Activated CD8-positive, alpha-beta T cell treated with anti-CD3 and anti-CD28 coated beads for 36 hours (primary cell): ENCODE results near the gene ACTG2. TPM values are rescaled to one million over a fixed set of nuclear protein-coding genes. Genes with fewer than 3 reads are reported as not detected.

Source experiments
- ATAC-seq: fragments of 200-7000 bp; cut with Tn5 transposase; one replicate; pipeline ENCODE4 v1.10.0; 2021; ENCODE audit warnings: mild to moderate bottlenecking, moderate library complexity
- CTCF ChIA-PET: fragments of 350-600 bp; sonication (Branson Sonifier 250); formaldehyde crosslinking; loops from one replicate; lab custom pipeline; 2021; ENCODE audit warnings: antibody characterized with exemption; lab: Charles Lee
- POLR2A ChIA-PET: fragments of 350-600 bp; sonication (Branson Sonifier 250); formaldehyde crosslinking; loops from one replicate; lab custom pipeline; 2021; ENCODE audit warnings: antibody characterized with exemption; lab: Charles Lee
- DNase-seq: peaks from one replicate; pipeline ENCODE4 v3.0.0-alpha.2; 2020
- H3K27ac Mint-ChIP-seq: one replicate; pipeline ENCODE4 v1.8.0; 2021; ENCODE audit warnings: mild to moderate bottlenecking, mixed read lengths
- H3K27me3 Mint-ChIP-seq: one replicate; pipeline ENCODE4 v1.8.0; 2021; ENCODE audit warnings: mixed read lengths
- H3K36me3 Mint-ChIP-seq: one replicate; pipeline ENCODE4 v1.8.0; 2021; ENCODE audit warnings: low read depth, mixed read lengths
- H3K4me1 Mint-ChIP-seq: one replicate; pipeline ENCODE4 v1.8.0; 2021; ENCODE audit warnings: low read depth, mixed read lengths
- H3K4me3 Mint-ChIP-seq: one replicate; pipeline ENCODE4 v1.8.0; 2021; ENCODE audit warnings: mild to moderate bottlenecking, moderate library complexity, mixed read lengths
- H3K9me3 Mint-ChIP-seq: one replicate; pipeline ENCODE4 v1.8.0; 2021; ENCODE audit warnings: mixed read lengths
- CTCF ChIP-seq: fragments of 200-600 bp; IDR thresholded peaks from one replicate; pipeline ENCODE4 v1.8.0; 2022; ENCODE audit warnings: antibody characterized with exemption, mild to moderate bottlenecking
- intact Hi-C: fragments of 100-400 bp; cut with micrococcal nuclease; formaldehyde crosslinking; loops from one replicate; pipeline ENCODE4 v1.10.0; 2022
- total RNA-seq, 2 experiments: library from RNA; stranded (reverse); gene quantifications; one replicate each; pipeline ENCODE4 v1.2.3, GENCODE V29; 2021

The ACTG2 gene
- total RNA-seq: under 1 TPM; 0.11 to 0.27 TPM

GRCh38 chr2:73892631-73893329 lies at the start of gene ACTG2:
ACTG2 (plus strand) TSS chr2:73893008; CDS start chr2:73901312, 8,304 bp downstream.
- ChIA-PET POLR2A (interaction anchor here (0.7 to 1.5 kb wide), 3 partner anchors 34 to 255 kb away, joined by 3 read pairs; partner anchors contain the start of gene BOLA3), CTCF (interaction anchor here (1.7 kb wide), 1 partner anchor 69 kb away, joined by 6 read pairs; no protein-coding TSS in a partner anchor)
- Mint-ChIP-seq H3K27me3 (no peaks in the 10 kb centered on the region), H3K27ac (no peak within 1 kb of the TSS), H3K4me3 (no peak within 1 kb of the TSS), H3K9me3 (no peaks in the 10 kb centered on the region), H3K36me3 (no peaks in the 10 kb centered on the region), H3K4me1 (peaks cover 37% of the 10 kb centered on the region)
- no peak for TF ChIP-seq CTCF
- no peak for ATAC-seq
- intact Hi-C loops: no loop called here
- DNase-seq: no peak

- ATAC-seq: no peak
Observed at GRCh38 chr2:73844087-73844486, 48.7 kb upstream of the ACTG2 start.

DNA sequence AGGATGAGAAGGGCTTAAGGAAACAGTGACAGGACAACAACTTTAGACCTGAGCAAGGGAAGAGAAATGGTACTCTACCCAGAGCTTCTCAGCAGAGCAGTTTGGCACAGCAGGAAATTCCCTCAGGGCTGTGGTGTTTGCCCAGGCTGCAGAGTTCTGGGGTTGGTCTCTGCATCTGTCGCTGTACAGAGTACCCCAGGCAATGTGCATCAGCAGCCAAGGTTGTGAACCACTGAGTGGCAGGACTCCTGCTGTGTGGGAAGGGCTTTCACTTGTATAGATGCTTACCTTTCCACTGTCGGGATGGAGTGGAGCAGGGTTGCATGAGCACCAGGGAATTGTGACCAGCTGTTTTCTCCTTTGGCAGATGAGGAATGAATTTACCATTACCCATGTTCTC lies 42.8 kb upstream of the ACTG2 start:
- TF ChIP-seq CTCF: no peak
- POLR2A ChIA-PET: no interaction called here
- ATAC-seq (no peak), DNase-seq (no peak)
- intact Hi-C loops: no loop called here
- H3K27ac Mint-ChIP-seq: no peak overlapping the region
- H3K27me3 Mint-ChIP-seq: no peaks in the 10 kb centered on the region
- peaks cover 5% of the 10 kb centered on the region for H3K4me1 Mint-ChIP-seq
- CTCF ChIA-PET: no interaction called here
- no peak overlapping the region for H3K4me3 Mint-ChIP-seq
- peaks cover 45% of the 10 kb centered on the region for H3K36me3 Mint-ChIP-seq
- H3K9me3 Mint-ChIP-seq: no peaks in the 10 kb centered on the region

More at GRCh38 chr2:73844087-73844486, 48.7 kb upstream of the ACTG2 start:
- no peak overlapping the region for H3K4me3 Mint-ChIP-seq
- ChIA-PET CTCF (interaction anchor here (0.6 to 2.1 kb wide), 7 partner anchors 13 to 491 kb away, joined by 3 to 11 read pairs (median 3); partner anchors contain the start of gene BOLA3), POLR2A (no interaction called here)
- intact Hi-C loops: no loop called here
- DNase-seq: no peak
- no peaks in the 10 kb centered on the region for H3K27me3 Mint-ChIP-seq
- H3K27ac Mint-ChIP-seq: no peak overlapping the region
- H3K36me3 Mint-ChIP-seq: peaks cover 46% of the 10 kb centered on the region
- peaks cover 11% of the 10 kb centered on the region for H3K4me1 Mint-ChIP-seq
- no peak for TF ChIP-seq CTCF
- no peaks in the 10 kb centered on the region for H3K9me3 Mint-ChIP-seq

DNA sequence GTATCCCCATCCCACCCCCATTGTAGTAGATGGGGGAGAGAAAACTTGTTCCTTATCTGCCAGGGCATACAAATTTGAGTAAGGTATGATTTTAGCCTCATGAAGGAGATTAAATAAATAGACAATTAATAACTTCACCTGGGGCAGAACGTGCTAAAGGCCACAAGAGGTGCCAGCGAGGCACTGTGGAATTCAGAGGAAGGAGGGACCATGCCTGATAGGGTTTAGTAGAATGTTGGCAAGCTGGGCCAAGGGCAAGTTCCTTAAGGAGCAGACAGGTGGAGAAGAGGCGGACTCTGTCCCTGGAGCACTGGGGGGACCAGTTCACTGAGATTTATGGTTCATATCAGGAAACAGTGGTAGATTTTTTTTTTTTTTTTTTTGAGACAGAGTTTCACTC lies 41.5 kb upstream of the ACTG2 start:
- Mint-ChIP-seq H3K27me3 (no peaks in the 10 kb centered on the region), H3K9me3 (no peaks in the 10 kb centered on the region), H3K27ac (no peak overlapping the region), H3K4me1 (peaks cover 13% of the 10 kb centered on the region), H3K4me3 (no peak overlapping the region), H3K36me3 (peaks cover 35% of the 10 kb centered on the region)
- DNase-seq (peak; percentile 21), ATAC-seq (peak; percentile 48)
- CTCF ChIA-PET: interaction anchor here (1.2 kb wide), 1 partner anchor 23 kb away, joined by 3 read pairs; the partner anchor contains the start of gene STAMBP
- intact Hi-C loops: no loop called here
- peak; percentile 17 for TF ChIP-seq CTCF
- POLR2A ChIA-PET: no interaction called here

DNA sequence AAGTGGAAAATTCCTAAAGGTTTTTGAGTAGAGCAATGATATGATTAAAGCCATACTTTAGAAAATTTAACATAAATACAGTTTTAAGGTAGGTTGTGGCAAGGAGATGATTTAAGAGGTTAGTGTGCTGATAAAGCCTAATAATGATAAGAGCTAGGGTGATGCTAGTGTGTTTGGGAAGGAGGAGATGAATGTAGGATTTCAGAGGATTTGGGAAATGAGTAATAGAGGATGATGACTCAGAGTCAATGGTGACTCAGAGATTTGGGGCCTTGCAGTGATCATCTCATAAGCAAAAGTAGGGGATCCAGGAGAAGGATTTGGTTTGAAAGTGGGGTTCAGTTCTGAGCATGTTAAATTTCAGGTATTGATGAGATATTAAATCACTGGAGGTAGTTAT lies 40.8 kb upstream of the ACTG2 start:
- Mint-ChIP-seq H3K9me3 (no peaks in the 10 kb centered on the region), H3K36me3 (peaks cover 29% of the 10 kb centered on the region), H3K4me3 (no peak overlapping the region), H3K27ac (no peak overlapping the region), H3K27me3 (no peaks in the 10 kb centered on the region), H3K4me1 (peaks cover 20% of the 10 kb centered on the region)
- DNase-seq (no peak), ATAC-seq (peak; percentile 68)
- ChIA-PET POLR2A (no interaction called here), CTCF (interaction anchor here (1.2 kb wide), 1 partner anchor 24 kb away, joined by 3 read pairs; the partner anchor contains the start of gene STAMBP)
- no peak for TF ChIP-seq CTCF
- intact Hi-C loops: no loop called here
